HEK293 (cell line): Measurements from ENCODE around the gene ZFHX3.

Experiments
- ZBTB1 ChIP-seq: fragments of 450-650 bp; formaldehyde crosslinking; IDR thresholded peaks from 2 replicates; pipeline ENCODE4 v1.5.1; 2016; ENCODE audit warnings: missing biosample characterization, missing genetic modification characterization
- ZBTB8A ChIP-seq: fragments of 450-650 bp; formaldehyde crosslinking; IDR thresholded peaks from 2 replicates; pipeline ENCODE4 v1.5.1; 2016; ENCODE audit warnings: missing biosample characterization, missing genetic modification characterization
- ZNF335 ChIP-seq: fragments of 450-650 bp; formaldehyde crosslinking; conservative IDR thresholded peaks from 2 replicates; pipeline ENCODE4 v1.5.1; 2016; ENCODE audit warnings: missing biosample characterization, missing genetic modification characterization
- ZNF707 ChIP-seq: fragments of 450-650 bp; formaldehyde crosslinking; IDR thresholded peaks from 2 replicates; pipeline ENCODE4 v1.5.1; 2016; ENCODE audit warnings: missing biosample characterization, missing genetic modification characterization
- ZNF830 ChIP-seq: fragments of 450-650 bp; IDR thresholded peaks from 2 replicates; pipeline ENCODE4 v1.5.0; 2018; ENCODE audit warnings: missing biosample characterization, missing genetic modification characterization, low read depth, mild to moderate bottlenecking, moderate library complexity
- TF ChIP-seq, protein P1 (sequence below): fragments of 450-650 bp; formaldehyde crosslinking; IDR thresholded peaks from 2 replicates; pipeline ENCODE4 v1.5.1; 2016; ENCODE audit warnings: missing biosample characterization, missing genetic modification characterization, low read depth
- TF ChIP-seq, protein P2 (sequence below): fragments of 450-650 bp; formaldehyde crosslinking; IDR thresholded peaks from 2 replicates; pipeline ENCODE4 v1.5.1; 2016; ENCODE audit warnings: missing biosample characterization, missing genetic modification characterization
- TF ChIP-seq, protein P3 (sequence below): fragments of 450-650 bp; formaldehyde crosslinking; IDR thresholded peaks from 2 replicates; pipeline ENCODE4 v1.5.1; 2016; ENCODE audit warnings: missing biosample characterization, missing genetic modification characterization
- TF ChIP-seq, protein P4 (sequence below): fragments of 450-650 bp; formaldehyde crosslinking; IDR thresholded peaks from 2 replicates; pipeline ENCODE4 v1.5.1; 2016; ENCODE audit warnings: missing biosample characterization, missing genetic modification characterization

DNA sequence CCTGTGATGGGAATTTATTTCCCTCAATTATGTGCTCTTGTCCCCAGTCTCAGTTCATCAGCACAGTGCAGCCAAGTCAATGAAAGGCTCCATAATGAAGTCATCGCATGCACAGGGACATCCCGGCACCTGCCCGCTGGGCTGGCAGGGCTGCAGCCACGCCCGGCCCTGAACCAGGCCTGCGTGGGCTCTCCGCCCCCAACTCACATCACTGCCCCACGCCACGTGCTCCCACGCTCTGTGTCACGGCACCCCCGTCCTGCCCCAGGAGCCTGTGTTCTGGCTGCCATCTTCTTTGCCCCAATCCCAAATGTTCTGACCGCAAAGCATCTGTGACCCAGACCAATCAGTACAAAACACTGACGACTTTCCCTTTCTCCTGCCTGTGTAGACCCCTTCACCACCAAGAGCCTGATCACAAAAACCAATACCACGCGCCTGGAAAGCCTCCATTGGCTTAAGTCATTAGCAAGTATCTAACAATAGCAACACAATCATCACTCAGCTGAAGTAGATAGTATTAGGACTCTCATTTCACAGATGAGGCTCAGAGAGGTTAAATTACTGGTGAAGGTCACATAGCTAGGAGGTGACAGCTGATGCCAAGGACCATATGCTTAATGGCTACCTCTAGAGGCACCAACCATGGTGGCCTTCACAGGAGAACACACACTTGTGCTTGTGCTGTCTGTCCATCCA lies 202.5 kb downstream of the ZFHX3 start:
- TF ChIP-seq, protein P1, sequence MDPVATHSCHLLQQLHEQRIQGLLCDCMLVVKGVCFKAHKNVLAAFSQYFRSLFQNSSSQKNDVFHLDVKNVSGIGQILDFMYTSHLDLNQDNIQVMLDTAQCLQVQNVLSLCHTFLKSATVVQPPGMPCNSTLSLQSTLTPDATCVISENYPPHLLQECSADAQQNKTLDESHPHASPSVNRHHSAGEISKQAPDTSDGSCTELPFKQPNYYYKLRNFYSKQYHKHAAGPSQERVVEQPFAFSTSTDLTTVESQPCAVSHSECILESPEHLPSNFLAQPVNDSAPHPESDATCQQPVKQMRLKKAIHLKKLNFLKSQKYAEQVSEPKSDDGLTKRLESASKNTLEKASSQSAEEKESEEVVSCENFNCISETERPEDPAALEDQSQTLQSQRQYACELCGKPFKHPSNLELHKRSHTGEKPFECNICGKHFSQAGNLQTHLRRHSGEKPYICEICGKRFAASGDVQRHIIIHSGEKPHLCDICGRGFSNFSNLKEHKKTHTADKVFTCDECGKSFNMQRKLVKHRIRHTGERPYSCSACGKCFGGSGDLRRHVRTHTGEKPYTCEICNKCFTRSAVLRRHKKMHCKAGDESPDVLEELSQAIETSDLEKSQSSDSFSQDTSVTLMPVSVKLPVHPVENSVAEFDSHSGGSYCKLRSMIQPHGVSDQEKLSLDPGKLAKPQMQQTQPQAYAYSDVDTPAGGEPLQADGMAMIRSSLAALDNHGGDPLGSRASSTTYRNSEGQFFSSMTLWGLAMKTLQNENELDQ: no peak
- TF ChIP-seq, protein P2, sequence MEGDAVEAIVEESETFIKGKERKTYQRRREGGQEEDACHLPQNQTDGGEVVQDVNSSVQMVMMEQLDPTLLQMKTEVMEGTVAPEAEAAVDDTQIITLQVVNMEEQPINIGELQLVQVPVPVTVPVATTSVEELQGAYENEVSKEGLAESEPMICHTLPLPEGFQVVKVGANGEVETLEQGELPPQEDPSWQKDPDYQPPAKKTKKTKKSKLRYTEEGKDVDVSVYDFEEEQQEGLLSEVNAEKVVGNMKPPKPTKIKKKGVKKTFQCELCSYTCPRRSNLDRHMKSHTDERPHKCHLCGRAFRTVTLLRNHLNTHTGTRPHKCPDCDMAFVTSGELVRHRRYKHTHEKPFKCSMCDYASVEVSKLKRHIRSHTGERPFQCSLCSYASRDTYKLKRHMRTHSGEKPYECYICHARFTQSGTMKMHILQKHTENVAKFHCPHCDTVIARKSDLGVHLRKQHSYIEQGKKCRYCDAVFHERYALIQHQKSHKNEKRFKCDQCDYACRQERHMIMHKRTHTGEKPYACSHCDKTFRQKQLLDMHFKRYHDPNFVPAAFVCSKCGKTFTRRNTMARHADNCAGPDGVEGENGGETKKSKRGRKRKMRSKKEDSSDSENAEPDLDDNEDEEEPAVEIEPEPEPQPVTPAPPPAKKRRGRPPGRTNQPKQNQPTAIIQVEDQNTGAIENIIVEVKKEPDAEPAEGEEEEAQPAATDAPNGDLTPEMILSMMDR (tag by site-specific recombination): no peak
- no peak for TF ChIP-seq ZBTB1 (tag by site-specific recombination)
- no peak for TF ChIP-seq ZNF707 (tag by site-specific recombination)
- TF ChIP-seq, protein P3, sequence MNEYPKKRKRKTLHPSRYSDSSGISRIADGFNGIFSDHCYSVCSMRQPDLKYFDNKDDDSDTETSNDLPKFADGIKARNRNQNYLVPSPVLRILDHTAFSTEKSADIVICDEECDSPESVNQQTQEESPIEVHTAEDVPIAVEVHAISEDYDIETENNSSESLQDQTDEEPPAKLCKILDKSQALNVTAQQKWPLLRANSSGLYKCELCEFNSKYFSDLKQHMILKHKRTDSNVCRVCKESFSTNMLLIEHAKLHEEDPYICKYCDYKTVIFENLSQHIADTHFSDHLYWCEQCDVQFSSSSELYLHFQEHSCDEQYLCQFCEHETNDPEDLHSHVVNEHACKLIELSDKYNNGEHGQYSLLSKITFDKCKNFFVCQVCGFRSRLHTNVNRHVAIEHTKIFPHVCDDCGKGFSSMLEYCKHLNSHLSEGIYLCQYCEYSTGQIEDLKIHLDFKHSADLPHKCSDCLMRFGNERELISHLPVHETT (tag by site-specific recombination): no peak
- TF ChIP-seq ZNF830 (tag by site-specific recombination): no peak
- TF ChIP-seq ZBTB8A (tag by site-specific recombination): no peak
- no peak for TF ChIP-seq ZNF335
- TF ChIP-seq, protein P4, sequence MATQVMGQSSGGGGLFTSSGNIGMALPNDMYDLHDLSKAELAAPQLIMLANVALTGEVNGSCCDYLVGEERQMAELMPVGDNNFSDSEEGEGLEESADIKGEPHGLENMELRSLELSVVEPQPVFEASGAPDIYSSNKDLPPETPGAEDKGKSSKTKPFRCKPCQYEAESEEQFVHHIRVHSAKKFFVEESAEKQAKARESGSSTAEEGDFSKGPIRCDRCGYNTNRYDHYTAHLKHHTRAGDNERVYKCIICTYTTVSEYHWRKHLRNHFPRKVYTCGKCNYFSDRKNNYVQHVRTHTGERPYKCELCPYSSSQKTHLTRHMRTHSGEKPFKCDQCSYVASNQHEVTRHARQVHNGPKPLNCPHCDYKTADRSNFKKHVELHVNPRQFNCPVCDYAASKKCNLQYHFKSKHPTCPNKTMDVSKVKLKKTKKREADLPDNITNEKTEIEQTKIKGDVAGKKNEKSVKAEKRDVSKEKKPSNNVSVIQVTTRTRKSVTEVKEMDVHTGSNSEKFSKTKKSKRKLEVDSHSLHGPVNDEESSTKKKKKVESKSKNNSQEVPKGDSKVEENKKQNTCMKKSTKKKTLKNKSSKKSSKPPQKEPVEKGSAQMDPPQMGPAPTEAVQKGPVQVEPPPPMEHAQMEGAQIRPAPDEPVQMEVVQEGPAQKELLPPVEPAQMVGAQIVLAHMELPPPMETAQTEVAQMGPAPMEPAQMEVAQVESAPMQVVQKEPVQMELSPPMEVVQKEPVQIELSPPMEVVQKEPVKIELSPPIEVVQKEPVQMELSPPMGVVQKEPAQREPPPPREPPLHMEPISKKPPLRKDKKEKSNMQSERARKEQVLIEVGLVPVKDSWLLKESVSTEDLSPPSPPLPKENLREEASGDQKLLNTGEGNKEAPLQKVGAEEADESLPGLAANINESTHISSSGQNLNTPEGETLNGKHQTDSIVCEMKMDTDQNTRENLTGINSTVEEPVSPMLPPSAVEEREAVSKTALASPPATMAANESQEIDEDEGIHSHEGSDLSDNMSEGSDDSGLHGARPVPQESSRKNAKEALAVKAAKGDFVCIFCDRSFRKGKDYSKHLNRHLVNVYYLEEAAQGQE: no peak
